HepG2 (cell line): Measurements from ENCODE around the gene NCMAP.

Source experiments
- FOXK1 ChIP-seq: sonication (generic); formaldehyde crosslinking; IDR thresholded peaks from 2 replicates; pipeline ENCODE4 v1.4.0; 2020; ENCODE audit warnings: low read depth, missing genetic modification reagents, borderline replicate concordance
- TF ChIP-seq, protein P1 (sequence below): IDR thresholded peaks from 2 replicates; pipeline ENCODE4 v1.6.1; 2016; ENCODE audit warnings: control low read depth

DNA sequence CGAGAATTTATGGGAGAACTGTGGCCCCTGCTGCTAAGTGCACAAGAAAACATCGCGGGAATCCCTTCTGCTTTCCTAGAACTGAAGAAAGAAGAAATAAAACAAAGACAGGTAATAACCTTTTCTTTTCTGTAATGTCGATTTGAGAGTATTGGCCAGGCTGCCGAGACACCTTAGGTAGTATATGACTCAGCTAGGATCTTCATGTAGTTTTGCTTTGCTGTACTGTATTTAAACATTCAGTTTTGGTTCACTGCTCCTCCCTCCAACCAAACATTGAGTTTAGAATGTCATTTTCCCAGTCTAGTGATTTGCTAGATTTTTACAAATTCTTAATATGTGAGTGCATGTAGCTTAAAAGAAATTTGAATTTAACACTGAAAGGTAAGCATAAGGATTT, 93.0 kb downstream of the NCMAP start:
- no peak for TF ChIP-seq FOXK1 (CRISPR knock-in tag)
- TF ChIP-seq, protein P1, sequence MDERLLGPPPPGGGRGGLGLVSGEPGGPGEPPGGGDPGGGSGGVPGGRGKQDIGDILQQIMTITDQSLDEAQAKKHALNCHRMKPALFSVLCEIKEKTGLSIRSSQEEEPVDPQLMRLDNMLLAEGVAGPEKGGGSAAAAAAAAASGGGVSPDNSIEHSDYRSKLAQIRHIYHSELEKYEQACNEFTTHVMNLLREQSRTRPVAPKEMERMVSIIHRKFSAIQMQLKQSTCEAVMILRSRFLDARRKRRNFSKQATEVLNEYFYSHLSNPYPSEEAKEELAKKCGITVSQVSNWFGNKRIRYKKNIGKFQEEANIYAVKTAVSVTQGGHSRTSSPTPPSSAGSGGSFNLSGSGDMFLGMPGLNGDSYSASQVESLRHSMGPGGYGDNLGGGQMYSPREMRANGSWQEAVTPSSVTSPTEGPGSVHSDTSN (CRISPR knock-in tag) = no peak
